DOHH2 (cell line): ENCODE measurements around the gene ANKHD1.

Experiments
- H3F3A ChIP-seq: fragments of 200-600 bp; sonication (generic), shearing (Covaris generic); 2 replicates; pipeline ENCODE4 v1.6.0; 2016; ENCODE audit warnings: antibody characterized with exemption, mild to moderate bottlenecking; ENCODE audit not compliant: control insufficient read depth, insufficient read depth
- H3K27ac ChIP-seq: fragments of 200-600 bp; sonication (generic); 2 replicates; pipeline ENCODE4 v1.5.1; 2014; ENCODE audit warnings: low read depth, mild to moderate bottlenecking, low read length, moderate library complexity
- H3K27me3 ChIP-seq: fragments of 200-600 bp; sonication (generic); 2 replicates; pipeline ENCODE4 v1.6.1; 2014; ENCODE audit warnings: mild to moderate bottlenecking, low read length, mixed read lengths; ENCODE audit not compliant: control insufficient read depth
- H3K36me3 ChIP-seq: fragments of 200-600 bp; sonication (generic); 2 replicates; pipeline ENCODE4 v1.6.1; 2014; ENCODE audit warnings: mild to moderate bottlenecking, low read length, moderate library complexity, mixed read lengths; ENCODE audit not compliant: control insufficient read depth
- H3K4me1 ChIP-seq: fragments of 200-600 bp; sonication (generic); 2 replicates; pipeline ENCODE4 v1.6.1; 2014; ENCODE audit warnings: mild to moderate bottlenecking, low read length, mixed read lengths; ENCODE audit not compliant: control insufficient read depth
- H3K4me2 ChIP-seq: fragments of 200-600 bp; sonication (generic); 2 replicates; pipeline ENCODE4 v1.6.0; 2014; ENCODE audit warnings: mild to moderate bottlenecking, low read length, moderate library complexity
- H3K4me3 ChIP-seq: fragments of 200-600 bp; sonication (generic); 2 replicates; pipeline ENCODE4 v1.5.1; 2014; ENCODE audit warnings: mild to moderate bottlenecking, low read length, mixed read lengths
- H3K79me2 ChIP-seq: fragments of 200-600 bp; sonication (generic); 2 replicates; pipeline ENCODE4 v1.6.1; 2014; ENCODE audit warnings: mild to moderate bottlenecking, low read length, mixed read lengths; ENCODE audit not compliant: control insufficient read depth
- H3K9me2 ChIP-seq: fragments of 200-600 bp; sonication (generic); replicated peaks from 2 replicates; pipeline ENCODE4 v1.6.1; 2014; ENCODE audit warnings: mild to moderate bottlenecking, low read length, mixed read lengths; ENCODE audit not compliant: control insufficient read depth
- H3K9me3 ChIP-seq: fragments of 200-600 bp; sonication (generic); 2 replicates; pipeline ENCODE4 v1.6.1; 2014; ENCODE audit warnings: antibody characterized with exemption, low read length, mixed read lengths; ENCODE audit not compliant: control insufficient read depth, insufficient read depth
- H4K20me1 ChIP-seq: fragments of 200-600 bp; sonication (generic); 2 replicates; pipeline ENCODE4 v1.6.0; 2014; ENCODE audit warnings: low read depth, mild to moderate bottlenecking, antibody characterized with exemption, low read length, moderate library complexity; ENCODE audit not compliant: control insufficient read depth, insufficient read depth
- CTCF ChIP-seq: fragments of 200-600 bp; sonication (generic); IDR thresholded peaks from one replicate; pipeline ENCODE4 v1.5.1; 2014; ENCODE audit warnings: antibody characterized with exemption, mild to moderate bottlenecking, low read depth, low read length; ENCODE audit not compliant: poor library complexity, severe bottlenecking
- EZH2phosphoT487 ChIP-seq: fragments of 200-600 bp; sonication (generic); IDR thresholded peaks from 2 replicates; pipeline ENCODE4 v1.6.1; 2017; ENCODE audit warnings: borderline replicate concordance, mild to moderate bottlenecking, antibody characterized with exemption, low read length, moderate library complexity, mixed read lengths

Gene ANKHD1

GRCh38 chr5:140573683-140574082, 172.1 kb downstream of the ANKHD1 start:
- Histone ChIP-seq H3K27ac (no peak overlapping the region), H3K9me2 (no peaks in the 10 kb centered on the region), H3K4me2 (no peak overlapping the region), H3K4me3 (no peak overlapping the region), H4K20me1 (no peaks in the 10 kb centered on the region), H3K36me3 (peaks cover 5% of the 10 kb centered on the region), H3F3A (no peaks in the 10 kb centered on the region), H3K9me3 (no peaks in the 10 kb centered on the region), H3K4me1 (0 out of 2 replicates have a peak, but pooled peaks cover 2% of the 10 kb centered on the region), H3K79me2 (no peaks in the 10 kb centered on the region), H3K27me3 (no peaks in the 10 kb centered on the region)
- TF ChIP-seq CTCF (no peak), EZH2phosphoT487 (no peak)

DNA sequence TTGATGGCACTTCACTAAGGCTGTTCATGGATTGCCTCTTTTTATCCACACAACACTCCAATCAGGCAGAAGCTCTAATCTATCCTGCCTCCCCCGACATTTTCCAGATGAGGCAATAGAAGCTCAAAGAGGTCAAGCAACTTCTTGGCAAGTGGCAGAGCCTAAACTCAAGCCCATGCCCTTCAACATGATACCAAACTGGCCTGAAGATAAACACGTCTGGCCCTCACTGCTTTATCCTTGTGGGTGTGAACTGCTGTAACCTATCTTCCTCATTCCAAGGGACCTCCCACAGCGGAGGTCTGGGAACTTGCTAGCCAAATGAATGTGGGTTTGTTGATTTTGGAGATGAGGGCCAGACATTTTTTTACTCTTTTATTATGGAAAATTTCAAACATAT, 172.5 kb downstream of the ANKHD1 start:
- Histone ChIP-seq H3K4me2 (no peak overlapping the region), H3K4me3 (no peak overlapping the region), H3K9me2 (no peaks in the 10 kb centered on the region), H3K27ac (no peak overlapping the region), H3K4me1 (0 out of 2 replicates have a peak, but pooled peaks cover 2% of the 10 kb centered on the region), H4K20me1 (no peaks in the 10 kb centered on the region), H3F3A (no peaks in the 10 kb centered on the region), H3K36me3 (peaks cover 4% of the 10 kb centered on the region), H3K27me3 (no peaks in the 10 kb centered on the region), H3K9me3 (no peaks in the 10 kb centered on the region), H3K79me2 (no peaks in the 10 kb centered on the region)
- no peak for TF ChIP-seq EZH2phosphoT487
- TF ChIP-seq CTCF, result no peak

- no peaks in the 10 kb centered on the region for H3K27me3 ChIP-seq
- no peaks in the 10 kb centered on the region for H3K36me3 ChIP-seq
- no peak overlapping the region for H3K27ac ChIP-seq
These were observed 173.7 kb downstream of the ANKHD1 start for GRCh38 chr5:140575309-140575708.

More at GRCh38 chr5:140575309-140575708, 173.7 kb downstream of the ANKHD1 start:
- TF ChIP-seq EZH2phosphoT487 (no peak), CTCF (no peak)
- H3K4me2 ChIP-seq, result no peak overlapping the region
- H3K9me2 ChIP-seq, result no peaks in the 10 kb centered on the region
- H3K9me3 ChIP-seq, result no peaks in the 10 kb centered on the region
- 0 out of 2 replicates have a peak, but pooled peaks cover 2% of the 10 kb centered on the region for H3K4me1 ChIP-seq
- no peaks in the 10 kb centered on the region for H3K79me2 ChIP-seq
- H4K20me1 ChIP-seq, result no peaks in the 10 kb centered on the region
- H3K4me3 ChIP-seq, result no peak overlapping the region
- no peaks in the 10 kb centered on the region for H3F3A ChIP-seq
